ENCODE data around the gene AGXT2. TPM values are rescaled to one million over a fixed set of nuclear protein-coding genes. Genes with fewer than 3 reads are reported as not detected.

The AGXT2 gene
- total and polyA plus RNA-seq, 9 of the 15 experiments (the other 6 are each of a cell fraction or from before 2014, with no cell fraction given): not detected

DNA sequence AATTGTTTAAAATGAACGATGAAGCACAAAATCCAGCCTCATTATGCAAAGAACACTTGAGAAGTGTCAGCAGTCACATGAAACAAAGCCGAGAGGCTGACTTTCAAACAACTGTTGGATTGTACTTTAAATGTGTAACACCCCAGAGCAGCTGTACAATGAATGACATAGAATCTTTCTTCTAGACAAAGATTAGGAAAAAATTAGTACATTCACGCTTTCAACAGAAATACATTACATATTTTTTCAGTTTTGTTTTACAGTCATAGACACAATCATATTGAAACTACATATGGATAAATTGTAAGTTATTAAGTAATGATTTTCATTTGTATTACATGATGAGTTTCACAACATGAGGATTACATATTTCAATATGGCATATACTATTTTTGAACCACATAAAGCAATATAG lies 10.6 kb upstream of the AGXT2 start:
- Histone ChIP-seq H3K27ac (ENCODE audit: extremely low read depth, low read depth, low read length) (no peak overlapping the region), H3K27me3 (ENCODE audit: control insufficient read depth in 2 of 2, insufficient read depth in 2 of 2, low read length in 2 of 2) (no peaks in the 10 kb centered on the region), H2AFZ (ENCODE audit: low read depth, low read length) (no peak overlapping the region), H3K9ac (ENCODE audit: insufficient read depth in 1 of 2, low read depth in 2 of 2, low read length in 2 of 2) (no peak overlapping the region), H3K9me3 (replicated peaks; ENCODE audit: control insufficient read depth, insufficient read depth, low read depth, low read length) (no peaks in the 10 kb centered on the region), H3K4me3 (no peak overlapping the region), H3K4me1 (replicated peaks in 1 of 2; ENCODE audit: control insufficient read depth in 2 of 2, insufficient read depth in 2 of 2, low read length in 2 of 2) (no peaks in the 10 kb centered on the region), H3K9me1 (ENCODE audit: control insufficient read depth, insufficient read depth, low read length) (no peaks in the 10 kb centered on the region), H3K36me3 (ENCODE audit: control insufficient read depth, insufficient read depth, low read length) (no peaks in the 10 kb centered on the region), H4K20me1 (replicated peaks; ENCODE audit: control insufficient read depth, insufficient read depth, low read length) (no peaks in the 10 kb centered on the region), H3K4me2 (ENCODE audit: insufficient read depth, low read length) (no peak overlapping the region), H3K79me2 (ENCODE audit: control insufficient read depth, insufficient read depth, low read length) (no peaks in the 10 kb centered on the region)
- in situ Hi-C loops (cut with MboI) (no loop called here), intact Hi-C loops (cut with micrococcal nuclease) (no loop called here)
- TF ChIP-seq ZNF436 (CRISPR knock-in tag; IDR thresholded peaks at IDR 0.05): no peak
- TF ChIP-seq PPARD (CRISPR knock-in tag; IDR thresholded peaks at IDR 0.05): no peak
- TF ChIP-seq NFATC3 (IDR thresholded peaks at IDR 0.05): no peak
- no peak for TF ChIP-seq SUPT5H (IDR thresholded peaks at IDR 0.05)
- no peak for TF ChIP-seq WHSC1 (IDR thresholded peaks at IDR 0.05; ENCODE audit: low read length)
- no peak for TF ChIP-seq ZBTB7A (IDR thresholded peaks at IDR 0.05; ENCODE audit: borderline replicate concordance, control insufficient read depth, low read depth, low read length)
- TF ChIP-seq MYC (IDR thresholded peaks at IDR 0.05; ENCODE audit: low read depth, low read length): no peak
- TF ChIP-seq MYC (CRISPR knock-in tag; IDR thresholded peaks at IDR 0.05; ENCODE audit: borderline replicate concordance, low read depth): no peak
- no peak for TF ChIP-seq PHB2 (IDR thresholded peaks at IDR 0.05; ENCODE audit: low read depth)
- no peak for TF ChIP-seq ZNF780A (CRISPR knock-in tag; IDR thresholded peaks at IDR 0.05)
- no peak for TF ChIP-seq ZNF184 (CRISPR knock-in tag; IDR thresholded peaks at IDR 0.05)
- TF ChIP-seq CHD1 (IDR thresholded peaks at IDR 0.05; ENCODE audit: low read length): no peak
- no peak for TF ChIP-seq ZNF232 (CRISPR knock-in tag; IDR thresholded peaks at IDR 0.05)
- TF ChIP-seq ZNF551 (CRISPR knock-in tag; IDR thresholded peaks at IDR 0.05): no peak
- no peak for TF ChIP-seq FOS (IDR thresholded peaks at IDR 0.05; ENCODE audit: extremely low read depth, insufficient read length)
- TF ChIP-seq, protein P1, sequence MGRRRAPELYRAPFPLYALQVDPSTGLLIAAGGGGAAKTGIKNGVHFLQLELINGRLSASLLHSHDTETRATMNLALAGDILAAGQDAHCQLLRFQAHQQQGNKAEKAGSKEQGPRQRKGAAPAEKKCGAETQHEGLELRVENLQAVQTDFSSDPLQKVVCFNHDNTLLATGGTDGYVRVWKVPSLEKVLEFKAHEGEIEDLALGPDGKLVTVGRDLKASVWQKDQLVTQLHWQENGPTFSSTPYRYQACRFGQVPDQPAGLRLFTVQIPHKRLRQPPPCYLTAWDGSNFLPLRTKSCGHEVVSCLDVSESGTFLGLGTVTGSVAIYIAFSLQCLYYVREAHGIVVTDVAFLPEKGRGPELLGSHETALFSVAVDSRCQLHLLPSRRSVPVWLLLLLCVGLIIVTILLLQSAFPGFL (CRISPR knock-in tag; IDR thresholded peaks at IDR 0.05): no peak
- TF ChIP-seq SRSF3 (IDR thresholded peaks at IDR 0.05; ENCODE audit: insufficient read depth, low read length): no peak
- TF ChIP-seq ZC3H8 (IDR thresholded peaks at IDR 0.05): no peak
- TF ChIP-seq ZNF41 (CRISPR knock-in tag; conservative IDR thresholded peaks at IDR 0.05): no peak
- no peak for TF ChIP-seq TEAD1 (CRISPR knock-in tag; IDR thresholded peaks at IDR 0.05)
- TF ChIP-seq MAFF (IDR thresholded peaks at IDR 0.05; ENCODE audit: low read length): no peak
- ChIA-PET CTCF (ENCODE audit: low intra/inter-chr PET ratio) (no interaction called here), POLR2A (no interaction called here)
- 0% methylated on average over 3 of the region's 3 CpGs for WGBS (ENCODE audit: insufficient coverage, low coverage, missing lambda C conversion rate)
- ATAC-seq (no peak), FAIRE-seq (no peak), DNase-seq (ENCODE audit: extremely low read depth in 1 of 4, low spot score in 3 of 4) (no peak)
- BruUV-seq (replicated peaks): no TSS peak

All from K562 (cell line).